H54 (cell line): ENCODE data around the gene GABRG1.

Experiments
- DNase-seq: peaks from one replicate; pipeline ENCODE4 v3.0.0; 2011; ENCODE audit warnings: low spot score, mixed read lengths; ENCODE audit not compliant: insufficient read length
- FAIRE-seq: peaks from 3 replicates; lab custom pipeline; 2011; peaks lifted over from hg19 to GRCh38; lab: Jason Lieb, UNC
- POLR2A ChIP-seq: IDR thresholded peaks from 2 replicates; pipeline ENCODE4 v1.6.1; 2011; ENCODE audit warnings: low read depth, mild to moderate bottlenecking, low read length

GABRG1 gene

GRCh38 chr4:46123913-46124755, at the start of gene GABRG1:
Gene GABRG1 (minus strand): TSS chr4:46124054. CDS start chr4:46123913, 141 bp downstream.
- no peak for TF ChIP-seq POLR2A
- no peak for DNase-seq
- FAIRE-seq: no peak

GRCh38 chr4:46146993-46147392, 23.1 kb upstream of the GABRG1 start:
- no peak for FAIRE-seq
- DNase-seq: no peak
- no peak for TF ChIP-seq POLR2A

GRCh38 chr4:46131498-46132057, 7.7 kb upstream of the GABRG1 start:
- TF ChIP-seq POLR2A: no peak
- FAIRE-seq (no peak), DNase-seq (no peak)

- TF ChIP-seq POLR2A: no peak
- FAIRE-seq (no peak), DNase-seq (no peak)
Measured at GRCh38 chr4:46124773-46125413, 1.0 kb upstream of the GABRG1 start.

- DNase-seq (no peak), FAIRE-seq (no peak)
- TF ChIP-seq POLR2A: no peak
Measured at GRCh38 chr4:46081674-46082073, 42.2 kb downstream of the GABRG1 start.

GRCh38 chr4:46081248-46081647, 42.6 kb downstream of the GABRG1 start:
- no peak for TF ChIP-seq POLR2A
- DNase-seq: no peak
- FAIRE-seq: no peak

DNA sequence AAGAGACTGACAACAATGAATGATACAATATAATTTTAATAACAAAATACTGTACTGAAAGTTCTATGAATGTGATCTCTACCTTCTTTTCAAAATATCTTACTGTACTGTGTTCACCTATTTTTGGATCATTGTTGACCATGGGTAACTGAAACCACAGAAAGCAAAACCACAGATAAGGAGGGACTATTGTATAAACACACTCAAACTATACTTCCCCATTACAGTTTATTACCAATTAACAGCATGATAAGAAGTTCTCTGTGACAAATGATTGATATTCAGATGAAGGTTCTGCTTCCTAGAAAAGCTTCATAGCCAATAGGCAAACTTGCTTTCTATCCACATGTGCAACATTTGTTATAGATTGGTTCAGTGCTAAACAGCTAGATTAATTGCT, 50.1 kb downstream of the GABRG1 start:
- FAIRE-seq (no peak), DNase-seq (no peak)
- TF ChIP-seq POLR2A: no peak

DNA sequence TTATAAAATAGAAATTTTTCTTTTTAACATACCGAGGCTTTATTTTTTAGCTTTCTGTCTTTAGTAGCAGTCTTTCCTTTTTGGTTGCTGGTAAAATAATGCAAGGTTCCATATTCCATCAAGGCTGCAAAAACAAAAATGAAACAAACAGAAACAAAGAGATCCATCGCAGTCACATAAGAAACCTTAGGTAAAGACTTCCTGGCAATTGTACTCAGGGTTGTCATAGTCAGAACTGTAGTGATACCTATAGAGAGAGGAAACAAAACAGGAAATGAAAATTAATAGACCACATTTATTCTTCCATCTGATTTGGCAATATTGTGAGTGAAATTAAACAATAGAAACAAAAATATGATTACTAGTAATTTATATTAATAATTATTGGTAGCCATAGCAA, 72.5 kb downstream of the GABRG1 start:
- TF ChIP-seq POLR2A: no peak
- DNase-seq: no peak
- FAIRE-seq: no peak

GRCh38 chr4:46032056-46032455, 91.8 kb downstream of the GABRG1 start:
- no peak for FAIRE-seq
- TF ChIP-seq POLR2A: no peak

GRCh38 chr4:46016306-46016705, 107.5 kb downstream of the GABRG1 start:
- no peak for DNase-seq
- TF ChIP-seq POLR2A: no peak
- FAIRE-seq: no peak

More at GRCh38 chr4:46032056-46032455, 91.8 kb downstream of the GABRG1 start:
- no peak for DNase-seq

GRCh38 chr4:45992728-45993127, 131.1 kb downstream of the GABRG1 start:
- FAIRE-seq (no peak), DNase-seq (no peak)
- TF ChIP-seq POLR2A: no peak

DNA sequence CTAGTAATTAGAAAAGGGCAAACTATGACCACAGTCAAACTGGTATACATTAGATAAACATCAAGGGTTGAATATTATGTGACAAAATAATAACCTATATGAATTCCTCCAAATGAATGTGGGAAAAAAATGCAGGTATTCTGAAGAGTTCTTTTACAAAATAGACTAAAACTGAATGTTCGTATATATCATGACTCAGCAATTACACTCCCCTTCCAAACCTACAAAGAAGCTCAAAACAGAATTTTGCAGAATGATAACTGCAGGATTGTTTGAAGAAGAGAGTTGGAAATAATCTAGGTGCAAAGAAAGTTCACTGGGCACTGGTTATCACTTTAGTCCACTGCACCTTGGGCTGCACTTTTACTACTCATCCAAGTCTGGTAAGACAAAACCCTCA, 134.1 kb downstream of the GABRG1 start:
- FAIRE-seq (no peak), DNase-seq (no peak)
- no peak for TF ChIP-seq POLR2A

GRCh38 chr4:45987858-45988257, 136.0 kb downstream of the GABRG1 start:
- FAIRE-seq: no peak
- no peak for TF ChIP-seq POLR2A
- no peak for DNase-seq
